ENCODE measurements around the gene COPS7A.
A peak's percentile ranks its signal among the peaks of the same experiment; 100 is the strongest.

Gene COPS7A

GRCh38 chr12:6723607-6724408 is at the start of gene COPS7A (continued):
- TF ChIP-seq ZNF211 (tag by site-specific recombination; IDR thresholded peaks at IDR 0.05; ENCODE audit: low read depth) (no peak), MEIS1 (CRISPR knock-in tag; IDR thresholded peaks at IDR 0.05; ENCODE audit: borderline replicate concordance) (no peak), ZBTB48 (tag by site-specific recombination; IDR thresholded peaks at IDR 0.05) (peak; percentile 91; the same call in 1 of the 2 replicates), PATZ1 (tag by site-specific recombination; IDR thresholded peaks at IDR 0.05) (peak; percentile 99), SETDB1 (IDR thresholded peaks at IDR 0.05; ENCODE audit: insufficient read length, low read length) (peak; percentile 46), ZNF112 (tag by site-specific recombination; IDR thresholded peaks at IDR 0.05) (no peak), SCRT1 (tag by site-specific recombination; IDR thresholded peaks at IDR 0.05; ENCODE audit: borderline replicate concordance) (no peak), ZXDB (tag by site-specific recombination; IDR thresholded peaks at IDR 0.05) (peak; percentile 94), KLF10 (tag by site-specific recombination; IDR thresholded peaks at IDR 0.05) (peak; percentile 89), ZNF747 (tag by site-specific recombination; IDR thresholded peaks at IDR 0.05) (no peak), ZNF121 (tag by site-specific recombination; IDR thresholded peaks at IDR 0.05) (peak; percentile 95; the same call in 1 of the 2 replicates), ZNF174 (tag by site-specific recombination; IDR thresholded peaks at IDR 0.05) (no peak), ZNF837 (tag by site-specific recombination; IDR thresholded peaks at IDR 0.05) (no peak), SP3 (tag by site-specific recombination; IDR thresholded peaks at IDR 0.05) (peak; percentile 96), PRDM4 (tag by site-specific recombination; IDR thresholded peaks at IDR 0.05) (no peak), ZNF157 (tag by site-specific recombination; IDR thresholded peaks at IDR 0.05) (no peak), ZNF114 (tag by site-specific recombination; IDR thresholded peaks at IDR 0.05) (no peak), GLI4 (tag by site-specific recombination; IDR thresholded peaks at IDR 0.05) (no peak), RBAK (tag by site-specific recombination; IDR thresholded peaks at IDR 0.05) (no peak), ZNF792 (tag by site-specific recombination; IDR thresholded peaks at IDR 0.05) (no peak; the same call in 1 of the 2 replicates), ZNF248 (tag by site-specific recombination; IDR thresholded peaks at IDR 0.05) (no peak)
- TF ChIP-seq, protein P1, sequence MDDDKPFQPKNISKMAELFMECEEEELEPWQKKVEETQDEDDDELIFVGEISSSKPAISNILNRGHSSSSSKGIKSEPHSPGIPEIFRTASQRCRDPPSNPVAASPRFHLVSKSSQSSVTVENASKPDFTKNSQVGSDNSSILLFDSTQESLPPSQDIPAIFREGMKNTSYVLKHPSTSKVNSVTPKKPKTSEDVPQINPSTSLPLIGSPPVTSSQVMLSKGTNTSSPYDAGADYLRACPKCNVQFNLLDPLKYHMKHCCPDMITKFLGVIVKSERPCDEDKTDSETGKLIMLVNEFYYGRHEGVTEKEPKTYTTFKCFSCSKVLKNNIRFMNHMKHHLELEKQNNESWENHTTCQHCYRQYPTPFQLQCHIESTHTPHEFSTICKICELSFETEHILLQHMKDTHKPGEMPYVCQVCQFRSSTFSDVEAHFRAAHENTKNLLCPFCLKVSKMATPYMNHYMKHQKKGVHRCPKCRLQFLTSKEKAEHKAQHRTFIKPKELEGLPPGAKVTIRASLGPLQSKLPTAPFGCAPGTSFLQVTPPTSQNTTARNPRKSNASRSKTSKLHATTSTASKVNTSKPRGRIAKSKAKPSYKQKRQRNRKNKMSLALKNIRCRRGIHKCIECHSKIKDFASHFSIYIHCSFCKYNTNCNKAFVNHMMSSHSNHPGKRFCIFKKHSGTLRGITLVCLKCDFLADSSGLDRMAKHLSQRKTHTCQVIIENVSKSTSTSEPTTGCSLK (tag by site-specific recombination; IDR thresholded peaks at IDR 0.05) = no peak
- TF ChIP-seq, protein P2, sequence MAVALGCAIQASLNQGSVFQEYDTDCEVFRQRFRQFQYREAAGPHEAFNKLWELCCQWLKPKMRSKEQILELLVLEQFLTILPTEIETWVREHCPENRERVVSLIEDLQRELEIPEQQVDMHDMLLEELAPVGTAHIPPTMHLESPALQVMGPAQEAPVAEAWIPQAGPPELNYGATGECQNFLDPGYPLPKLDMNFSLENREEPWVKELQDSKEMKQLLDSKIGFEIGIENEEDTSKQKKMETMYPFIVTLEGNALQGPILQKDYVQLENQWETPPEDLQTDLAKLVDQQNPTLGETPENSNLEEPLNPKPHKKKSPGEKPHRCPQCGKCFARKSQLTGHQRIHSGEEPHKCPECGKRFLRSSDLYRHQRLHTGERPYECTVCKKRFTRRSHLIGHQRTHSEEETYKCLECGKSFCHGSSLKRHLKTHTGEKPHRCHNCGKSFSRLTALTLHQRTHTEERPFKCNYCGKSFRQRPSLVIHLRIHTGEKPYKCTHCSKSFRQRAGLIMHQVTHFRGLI (tag by site-specific recombination; IDR thresholded peaks at IDR 0.05) = peak; percentile 10; the same call in 1 of the 2 replicates
- TF ChIP-seq, protein P3, sequence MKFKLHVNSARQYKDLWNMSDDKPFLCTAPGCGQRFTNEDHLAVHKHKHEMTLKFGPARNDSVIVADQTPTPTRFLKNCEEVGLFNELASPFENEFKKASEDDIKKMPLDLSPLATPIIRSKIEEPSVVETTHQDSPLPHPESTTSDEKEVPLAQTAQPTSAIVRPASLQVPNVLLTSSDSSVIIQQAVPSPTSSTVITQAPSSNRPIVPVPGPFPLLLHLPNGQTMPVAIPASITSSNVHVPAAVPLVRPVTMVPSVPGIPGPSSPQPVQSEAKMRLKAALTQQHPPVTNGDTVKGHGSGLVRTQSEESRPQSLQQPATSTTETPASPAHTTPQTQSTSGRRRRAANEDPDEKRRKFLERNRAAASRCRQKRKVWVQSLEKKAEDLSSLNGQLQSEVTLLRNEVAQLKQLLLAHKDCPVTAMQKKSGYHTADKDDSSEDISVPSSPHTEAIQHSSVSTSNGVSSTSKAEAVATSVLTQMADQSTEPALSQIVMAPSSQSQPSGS (tag by site-specific recombination; IDR thresholded peaks at IDR 0.05; ENCODE audit: low read depth) = no peak
